Mucosa of stomach (tissue), 1 donor: ENCODE results near the gene TIMM17A.

Source experiments
- H3K27me3 ChIP-seq: one replicate; pipeline ENCODE4 v1.7.0; 2013; ENCODE audit warnings: mild to moderate bottlenecking, low read length; ENCODE audit not compliant: control insufficient read depth, insufficient read depth
- H3K36me3 ChIP-seq: one replicate; pipeline ENCODE4 v1.7.0; 2013; ENCODE audit warnings: low read length; ENCODE audit not compliant: control insufficient read depth, insufficient read depth
- H3K4me1 ChIP-seq: one replicate; pipeline ENCODE4 v1.7.0; 2013; ENCODE audit warnings: mild to moderate bottlenecking, low read length; ENCODE audit not compliant: control insufficient read depth, insufficient read depth
- H3K4me3 ChIP-seq: one replicate; pipeline ENCODE4 v1.7.0; 2013; ENCODE audit warnings: low read length
- H3K9ac ChIP-seq: one replicate; pipeline ENCODE4 v1.7.0; 2013; ENCODE audit warnings: mild to moderate bottlenecking, low read length, moderate library complexity
- H3K9me3 ChIP-seq: one replicate; pipeline ENCODE4 v1.7.0; 2013; ENCODE audit warnings: mild to moderate bottlenecking, low read length, moderate library complexity; ENCODE audit not compliant: control insufficient read depth
- donor health status: Pancreatic carcinoma.

The TIMM17A gene

GRCh38 chr1:201966171-201966570 lies 10.9 kb downstream of the TIMM17A start:
- H3K4me3 ChIP-seq: no peak overlapping the region
- H3K9ac ChIP-seq: no peak overlapping the region
- H3K9me3 ChIP-seq: no peaks in the 10 kb centered on the region
- no peaks in the 10 kb centered on the region for H3K27me3 ChIP-seq
- H3K4me1 ChIP-seq: no peaks in the 10 kb centered on the region
- H3K36me3 ChIP-seq: no peaks in the 10 kb centered on the region

- Histone ChIP-seq H3K4me3 (no peak overlapping the region), H3K4me1 (no peaks in the 10 kb centered on the region), H3K9ac (no peak overlapping the region), H3K27me3 (no peaks in the 10 kb centered on the region), H3K36me3 (no peaks in the 10 kb centered on the region), H3K9me3 (no peaks in the 10 kb centered on the region)
These were observed 13.1 kb downstream of the TIMM17A start for GRCh38 chr1:201968202-201968925.

GRCh38 chr1:201970334-201971159 lies 15.2 kb downstream of the TIMM17A start:
- Histone ChIP-seq H3K9ac (no peak overlapping the region), H3K27me3 (no peaks in the 10 kb centered on the region)

GRCh38 chr1:201982082-201982622 lies 26.8 kb downstream of the TIMM17A start:
- H3K9me3 ChIP-seq: no peaks in the 10 kb centered on the region
- H3K27me3 ChIP-seq: no peaks in the 10 kb centered on the region
- H3K4me3 ChIP-seq: peak overlapping the region; percentile 80
- peaks cover 14% of the 10 kb centered on the region for H3K4me1 ChIP-seq
- peak overlapping the region; percentile 79 for H3K9ac ChIP-seq
- no peaks in the 10 kb centered on the region for H3K36me3 ChIP-seq

More at GRCh38 chr1:201970334-201971159, 15.2 kb downstream of the TIMM17A start:
- H3K36me3 ChIP-seq: no peaks in the 10 kb centered on the region
- H3K4me3 ChIP-seq: no peak overlapping the region
- no peaks in the 10 kb centered on the region for H3K9me3 ChIP-seq
- no peaks in the 10 kb centered on the region for H3K4me1 ChIP-seq

GRCh38 chr1:201982623-201983379 lies 27.5 kb downstream of the TIMM17A start, which contains the start of gene RNPEP:
Gene RNPEP, plus strand, starts transcription at chr1:201982648. Its CDS starts 19 bp downstream, at chr1:201982667.
- Histone ChIP-seq H3K27me3 (no peaks in the 10 kb centered on the region), H3K36me3 (no peaks in the 10 kb centered on the region), H3K4me1 (peaks cover 14% of the 10 kb centered on the region), H3K9me3 (no peaks in the 10 kb centered on the region), H3K9ac (peak within 1 kb of the TSS; percentile 79), H3K4me3 (peak within 1 kb of the TSS; percentile 80)

GRCh38 chr1:201983380-201983805 lies 28.1 kb downstream of the TIMM17A start:
- Histone ChIP-seq H3K27me3 (no peaks in the 10 kb centered on the region), H3K9ac (peak overlapping the region; percentile 79), H3K4me3 (peak overlapping the region; percentile 80), H3K4me1 (peaks cover 14% of the 10 kb centered on the region), H3K36me3 (no peaks in the 10 kb centered on the region), H3K9me3 (no peaks in the 10 kb centered on the region)

- Histone ChIP-seq H3K9ac (no peak overlapping the region), H3K9me3 (no peaks in the 10 kb centered on the region), H3K36me3 (no peaks in the 10 kb centered on the region), H3K27me3 (no peaks in the 10 kb centered on the region), H3K4me1 (peaks cover 14% of the 10 kb centered on the region), H3K4me3 (no peak overlapping the region)
These were observed 29.1 kb downstream of the TIMM17A start for GRCh38 chr1:201984446-201984845.

- no peaks in the 10 kb centered on the region for H3K27me3 ChIP-seq
- no peak overlapping the region for H3K9ac ChIP-seq
- no peak overlapping the region for H3K4me3 ChIP-seq
- no peaks in the 10 kb centered on the region for H3K36me3 ChIP-seq
- no peaks in the 10 kb centered on the region for H3K9me3 ChIP-seq
- H3K4me1 ChIP-seq: peaks cover 14% of the 10 kb centered on the region
These were observed 30.1 kb downstream of the TIMM17A start for GRCh38 chr1:201985355-201985754.

GRCh38 chr1:201988601-201989000 lies 33.3 kb downstream of the TIMM17A start:
- Histone ChIP-seq H3K9ac (no peak overlapping the region), H3K4me1 (peaks cover 4% of the 10 kb centered on the region), H3K9me3 (no peaks in the 10 kb centered on the region), H3K4me3 (no peak overlapping the region), H3K27me3 (no peaks in the 10 kb centered on the region), H3K36me3 (no peaks in the 10 kb centered on the region)

- Histone ChIP-seq H3K9ac (no peak overlapping the region), H3K9me3 (no peaks in the 10 kb centered on the region), H3K36me3 (no peaks in the 10 kb centered on the region), H3K4me1 (no peaks in the 10 kb centered on the region), H3K4me3 (no peak overlapping the region), H3K27me3 (no peaks in the 10 kb centered on the region)
These were observed 34.2 kb downstream of the TIMM17A start for GRCh38 chr1:201989354-201990128.

- H3K4me1 ChIP-seq: no peaks in the 10 kb centered on the region
- no peak overlapping the region for H3K9ac ChIP-seq
- no peak overlapping the region for H3K4me3 ChIP-seq
- no peaks in the 10 kb centered on the region for H3K36me3 ChIP-seq
- no peaks in the 10 kb centered on the region for H3K9me3 ChIP-seq
- H3K27me3 ChIP-seq: no peaks in the 10 kb centered on the region
These were observed 35.1 kb downstream of the TIMM17A start for GRCh38 chr1:201990427-201990826.
